K562 (cell line): ENCODE measurements around the gene GBX1. TPM values are rescaled to one million over a fixed set of nuclear protein-coding genes. Genes with fewer than 3 reads are reported as not detected.

Experiments
- ATAC-seq: fragments of 200-7000 bp; cut with Tn5 transposase; 3 replicates; pipeline ENCODE4 v1.9.1; 2020; ENCODE audit warnings: moderate library complexity
- BruUV-seq: library from RNA; stranded (reverse); fragments of 400-500 nt; replicated peaks from 2 replicates; lab custom pipeline; 2021; lab: Mats Ljungman, UMichigan
- CTCF ChIA-PET: fragments of 300-600 bp; formaldehyde crosslinking; extraction: SDS; loops from one replicate; lab custom pipeline; 2021; ENCODE audit warnings: low intra/inter-chr PET ratio; lab: Yijun Ruan, JAX
- POLR2A ChIA-PET: fragments of 300-600, 350-650 bp; sonication (Branson Sonifier 250); formaldehyde crosslinking; extraction: SDS; loops from one replicate; lab custom pipeline; 2021; ENCODE audit warnings: antibody characterized with exemption, inconsistent platforms; lab: Yijun Ruan, JAX
- DNase-seq, 4 experiments: peaks; one replicate each; pipeline versions ENCODE4 v3.0.0 to v3.0.0-alpha.2; 2011 to 2018; ENCODE audit warnings: low spot score in 3 of 4, mixed read lengths in 3 of 4; ENCODE audit errors: extremely low read depth in 1 of 4
- FAIRE-seq: peaks from 2 replicates; lab custom pipeline; 2011; peaks lifted over from hg19 to GRCh38; lab: Jason Lieb, UNC
- H2AFZ ChIP-seq: 2 replicates; pipeline ENCODE4 v1.6.0; 2011; ENCODE audit warnings: low read depth, low read length, control low read depth, inconsistent platforms
- H3K27ac ChIP-seq: fragments of 200-600 bp; 3 replicates; pipeline ENCODE4 v1.8.0; 2011; ENCODE audit warnings: low read depth, mild to moderate bottlenecking, control low read depth, inconsistent platforms, low read length, moderate library complexity, mixed read lengths; ENCODE audit errors: extremely low read depth
- H3K27me3 ChIP-seq, 2 experiments: fragments of 300-600 bp in 1 of 2; 2 replicates in 1 of 2; 3 replicates in 1 of 2; pipeline versions ENCODE4 v1.6.0 to v1.8.0; 2011; ENCODE audit warnings: inconsistent platforms in 2 of 2, low read length in 2 of 2, mild to moderate bottlenecking in 1 of 2, mixed read lengths in 1 of 2, moderate library complexity in 1 of 2; ENCODE audit not compliant: control insufficient read depth in 2 of 2, insufficient read depth in 2 of 2
- H3K36me3 ChIP-seq: fragments of 300-600 bp; 3 replicates; pipeline ENCODE4 v1.8.0; 2011; ENCODE audit warnings: mild to moderate bottlenecking, low read length, inconsistent platforms; ENCODE audit not compliant: control insufficient read depth, insufficient read depth
- H3K4me1 ChIP-seq, 2 experiments: fragments of 200-600 bp in 1 of 2; replicated peaks in 1 of 2; 2 replicates in 1 of 2; 3 replicates in 1 of 2; pipeline versions ENCODE4 v1.5.1 to v1.8.0; 2011; ENCODE audit warnings: inconsistent platforms in 2 of 2, low read length in 2 of 2, mild to moderate bottlenecking in 1 of 2, mixed read lengths in 1 of 2, moderate library complexity in 1 of 2; ENCODE audit not compliant: control insufficient read depth in 2 of 2, insufficient read depth in 2 of 2
- H3K4me2 ChIP-seq: 2 replicates; pipeline ENCODE4 v1.6.1; 2011; ENCODE audit warnings: low read length, control low read depth, inconsistent platforms, mixed read lengths; ENCODE audit not compliant: insufficient read depth
- H3K4me3 ChIP-seq: fragments of 200-600 bp; sonication (generic), shearing (Covaris generic); 2 replicates; pipeline ENCODE4 v1.5.1; 2016; ENCODE audit warnings: control low read depth, inconsistent platforms
- H3K79me2 ChIP-seq: fragments of 200-600 bp; 3 replicates; pipeline ENCODE4 v1.8.0; 2011; ENCODE audit warnings: low read length, inconsistent platforms; ENCODE audit not compliant: control insufficient read depth, insufficient read depth
- H3K9ac ChIP-seq, 2 experiments: 2 replicates each; pipeline versions ENCODE4 v1.6.0 to v1.6.1; 2011; ENCODE audit warnings: low read depth in 2 of 2, low read length in 2 of 2, control low read depth in 1 of 2, inconsistent platforms in 1 of 2, mild to moderate bottlenecking in 1 of 2, mixed read lengths in 1 of 2; ENCODE audit not compliant: insufficient read depth in 1 of 2
- H3K9me1 ChIP-seq: one replicate; pipeline ENCODE4 v1.6.0; 2011; ENCODE audit warnings: inconsistent platforms, mild to moderate bottlenecking, low read length, moderate library complexity; ENCODE audit not compliant: control insufficient read depth, insufficient read depth
- H3K9me3 ChIP-seq: replicated peaks from 2 replicates; pipeline ENCODE4 v1.5.1; 2011; ENCODE audit warnings: low read depth, low read length, inconsistent platforms; ENCODE audit not compliant: control insufficient read depth, insufficient read depth
- H4K20me1 ChIP-seq: replicated peaks from 2 replicates; pipeline ENCODE4 v1.6.1; 2011; ENCODE audit warnings: low read length, inconsistent platforms, mixed read lengths; ENCODE audit not compliant: control insufficient read depth, insufficient read depth
- ARID2 ChIP-seq: fragments of 450-650 bp; IDR thresholded peaks from 2 replicates; pipeline ENCODE4 v1.6.1; 2017; ENCODE audit warnings: antibody characterized with exemption, mild to moderate bottlenecking
- ATF1 ChIP-seq, 2 experiments: fragments of 450-650 bp in 1 of 2; IDR thresholded peaks; 2 replicates each; pipeline ENCODE4 v1.6.1; 2016; ENCODE audit warnings: missing compliant biosample characterization in 1 of 2, missing genetic modification characterization in 1 of 2
- CTBP1 ChIP-seq: fragments of 450-650 bp; IDR thresholded peaks from 2 replicates; pipeline ENCODE4 v1.6.1; 2016; ENCODE audit warnings: borderline replicate concordance
- EGR1 ChIP-seq: fragments of 450-650 bp; conservative IDR thresholded peaks from 2 replicates; pipeline ENCODE4 v1.6.1; 2017; ENCODE audit warnings: mild to moderate bottlenecking
- HDAC1 ChIP-seq, 2 experiments: fragments of 450-650 bp; IDR thresholded peaks; 2 replicates each; pipeline ENCODE4 v1.6.1; 2016 to 2017; ENCODE audit warnings: inconsistent platforms in 1 of 2, mild to moderate bottlenecking in 1 of 2, moderate library complexity in 1 of 2
- SIN3A ChIP-seq, 2 experiments: fragments of 150-350 bp in 1 of 2; IDR thresholded peaks; 2 replicates each; pipeline ENCODE4 v1.6.1; 2011 to 2016; ENCODE audit warnings: borderline replicate concordance in 2 of 2, low read depth in 2 of 2, low read length in 2 of 2, mild to moderate bottlenecking in 2 of 2, moderate library complexity in 2 of 2; ENCODE audit not compliant: control insufficient read depth in 1 of 2
- SMARCA4 ChIP-seq: fragments of 450-650 bp; IDR thresholded peaks from 2 replicates; pipeline ENCODE4 v1.6.1; 2016
- SMARCE1 ChIP-seq: fragments of 450-650 bp; IDR thresholded peaks from 2 replicates; pipeline ENCODE4 v1.7.1; 2016; ENCODE audit warnings: mild to moderate bottlenecking
- ZNF384 ChIP-seq: IDR thresholded peaks from 2 replicates; pipeline ENCODE4 v1.6.1; 2012; ENCODE audit warnings: low read depth, low read length, improper control_type of control experiment
- WGBS: fragments of 100-300 bp; shearing (Covaris generic); methylation state at CpG from one replicate; pipeline ENCODE4 v1.1.6; 2016; ENCODE audit warnings: low coverage, mixed read lengths; ENCODE audit not compliant: insufficient coverage; ENCODE audit errors: missing lambda C conversion rate; 5-methylcytosine and 5-hydroxymethylcytosine counted together
- in situ Hi-C: fragments of 300-500 bp; cut with MboI; formaldehyde crosslinking; loops from 4 replicates; pipeline ENCODE4 v1.15.0; 2018; ENCODE audit warnings: inconsistent platforms, mixed read lengths
- intact Hi-C: fragments of 100-400 bp; cut with micrococcal nuclease; formaldehyde crosslinking; loops from 2 replicates; pipeline ENCODE4 v1.14.2; 2022
- polyA plus RNA-seq, 8 experiments: library from polyadenylated mRNA; depleted of rRNA in 4 of 8; stranded (reverse) in 5 of 8; unstranded in 3 of 8; fragments of >200 nt; fragmentation: Nextera tagmentation in 2 of 8; fragmentation: Illumina TruSeq in 1 of 8; extraction: Ambion mirVana in 2 of 8; extraction: Trizol in 1 of 8; gene quantifications; 2 replicates each; pipeline versions ENCODE4 v1.2.1 to v1.2.3, GENCODE V29; 2011 to 2014; ENCODE audit warnings: inconsistent platforms in 1 of 8, missing spikeins in 1 of 8
- total RNA-seq, 7 experiments: library from RNA; depleted of rRNA in 6 of 7; stranded (reverse); fragments of >200 nt in 6 of 7; fragmentation: Illumina TruSeq in 2 of 7; extraction: Trizol in 2 of 7; gene quantifications; 2 replicates each; pipeline versions ENCODE4 v1.2.1 to v1.2.3, GENCODE V29; 2011 to 2021; ENCODE audit warnings: low replicate concordance in 1 of 7
- TF ChIP-seq, protein P1 (sequence below): IDR thresholded peaks from 2 replicates; pipeline ENCODE4 v1.6.1; 2011; ENCODE audit not compliant: insufficient read length; ENCODE audit errors: extremely low read depth
- TF ChIP-seq, protein P2 (sequence below): fragments of 450-650 bp; IDR thresholded peaks from 2 replicates; pipeline ENCODE4 v1.6.1; 2016; ENCODE audit warnings: missing biosample characterization, missing genetic modification characterization
- TF ChIP-seq, protein P3 (sequence below): fragments of 450-650 bp; IDR thresholded peaks from 2 replicates; pipeline ENCODE4 v1.6.1; 2016; ENCODE audit warnings: borderline replicate concordance

Gene GBX1
- total and polyA plus RNA-seq, 9 of the 15 experiments (the other 6 are each of a cell fraction or from before 2014, with no cell fraction given): not detected

DNA sequence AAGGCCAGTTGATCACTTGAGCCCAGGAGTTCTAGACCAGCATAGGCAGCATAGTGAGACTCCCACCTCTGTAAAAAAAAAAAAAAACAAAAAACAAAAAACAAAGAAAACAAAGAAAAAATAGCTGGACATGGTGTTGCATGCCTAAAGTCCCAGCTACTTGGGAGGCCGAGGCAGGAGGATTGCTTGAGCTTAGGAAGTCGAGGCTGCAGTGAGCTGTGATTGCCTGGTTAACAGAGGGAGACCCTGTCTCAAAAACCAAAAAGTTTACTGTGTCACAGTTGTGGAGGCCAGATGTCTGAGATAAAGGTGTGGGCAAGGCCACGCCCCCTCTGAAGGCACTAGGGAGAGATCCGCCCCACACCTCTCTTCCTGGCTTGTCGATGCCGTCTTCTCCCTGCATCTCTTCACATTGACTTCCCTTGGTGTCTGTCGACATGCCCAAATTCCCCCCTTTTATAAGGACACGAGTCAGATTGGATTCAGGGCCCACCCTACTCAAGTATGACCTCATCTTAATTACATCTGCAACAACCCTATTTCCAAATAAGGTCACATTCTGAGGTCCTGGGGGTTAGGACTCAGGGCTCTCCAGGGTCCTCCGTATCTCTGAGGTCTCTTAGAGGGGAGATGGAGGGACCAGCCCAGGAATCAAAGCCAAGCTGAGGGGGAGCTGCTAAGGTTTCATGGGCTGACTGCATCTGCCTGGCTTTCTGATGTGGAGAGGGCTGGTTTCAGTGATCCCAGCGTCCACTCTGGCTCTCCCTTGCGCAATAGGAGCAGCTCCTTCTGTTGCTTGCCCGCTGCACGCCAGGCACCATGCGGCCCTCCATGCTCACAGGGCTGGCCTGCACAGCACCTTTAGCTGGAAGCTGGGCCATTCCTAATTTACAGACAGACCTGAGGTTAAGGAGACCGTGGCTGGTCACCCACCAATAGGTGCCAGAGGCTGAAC, 58.1 kb downstream of the GBX1 start:
- Histone ChIP-seq H3K9ac (peak overlapping the region in 1 of 2 experiments; percentile 74; a peak in 1 of 4 replicates), H2AFZ (no peak overlapping the region), H3K4me1 (peaks cover 50 to 69% of the 10 kb centered on the region in 2 experiments), H4K20me1 (peaks cover 64% of the 10 kb centered on the region), H3K9me1 (peaks cover 19% of the 10 kb centered on the region), H3K27ac (peak overlapping the region; percentile 38; the same call in 2 of the 3 replicates), H3K4me3 (no peak overlapping the region), H3K4me2 (peak overlapping the region; percentile 1; the same call in 1 of the 2 replicates), H3K36me3 (peaks cover 51% of the 10 kb centered on the region; the same call in 2 of the 3 replicates), H3K9me3 (no peaks in the 10 kb centered on the region), H3K27me3 (no peaks in the 10 kb centered on the region), H3K79me2 (peaks cover 92% of the 10 kb centered on the region)
- FAIRE-seq (peak; percentile 75), ATAC-seq (peak; percentile 76), DNase-seq (peak; percentile 80 to 90 (median 86))
- in situ Hi-C loops (no loop called here), intact Hi-C loops (loop anchor here (2.0 to 5.0 kb wide), 4 partner anchors 19 to 212 kb away; no protein-coding TSS in a partner anchor)
- 37% methylated on average over 15 of the region's 15 CpGs for WGBS
- CTCF ChIA-PET: interaction anchor here (0.5 to 2.8 kb wide), 8 partner anchors 22 to 331 kb away, joined by 3 to 33 read pairs (median 4); partner anchors contain the start of gene ABCB8
- no TSS peak for BruUV-seq
- POLR2A ChIA-PET: interaction anchor here (0.7 to 1.7 kb wide), 9 partner anchors 14 to 127 kb away, joined by 3 to 5 read pairs (median 3); partner anchors contain the start of gene FASTK
- TF ChIP-seq ARID2 (no peak), CTBP1 (peak; percentile 13; the same call in 1 of the 2 replicates), SMARCE1 (peak; percentile 66; the same call in 1 of the 2 replicates), ATF1 (CRISPR knock-in tag; IDR thresholded peaks at IDR 0.05) (no peak), ATF1 (tag; IDR thresholded peaks at IDR 0.05) (peak; percentile 51), EGR1 (peak; percentile 36; the same call in 1 of the 2 replicates), SMARCA4 (peak; percentile 74; the same call in 1 of the 2 replicates), ZNF384 (peak; percentile 44; the same call in 1 of the 2 replicates), SIN3A (IDR thresholded peaks at IDR 0.05; ENCODE audit: borderline replicate concordance in 2 of 2, control insufficient read depth in 1 of 2, low read depth in 2 of 2, low read length in 2 of 2) (0 out of 4 replicates have a peak, but pooled peaks of 1 of the 2 experiments have one; percentile 9), HDAC1 (IDR thresholded peaks at IDR 0.05) (peak in 1 of 2 experiments; percentile 65; a peak in 1 of 4 replicates)
- TF ChIP-seq, protein P1, sequence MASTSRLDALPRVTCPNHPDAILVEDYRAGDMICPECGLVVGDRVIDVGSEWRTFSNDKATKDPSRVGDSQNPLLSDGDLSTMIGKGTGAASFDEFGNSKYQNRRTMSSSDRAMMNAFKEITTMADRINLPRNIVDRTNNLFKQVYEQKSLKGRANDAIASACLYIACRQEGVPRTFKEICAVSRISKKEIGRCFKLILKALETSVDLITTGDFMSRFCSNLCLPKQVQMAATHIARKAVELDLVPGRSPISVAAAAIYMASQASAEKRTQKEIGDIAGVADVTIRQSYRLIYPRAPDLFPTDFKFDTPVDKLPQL: no peak
- TF ChIP-seq, protein P2, sequence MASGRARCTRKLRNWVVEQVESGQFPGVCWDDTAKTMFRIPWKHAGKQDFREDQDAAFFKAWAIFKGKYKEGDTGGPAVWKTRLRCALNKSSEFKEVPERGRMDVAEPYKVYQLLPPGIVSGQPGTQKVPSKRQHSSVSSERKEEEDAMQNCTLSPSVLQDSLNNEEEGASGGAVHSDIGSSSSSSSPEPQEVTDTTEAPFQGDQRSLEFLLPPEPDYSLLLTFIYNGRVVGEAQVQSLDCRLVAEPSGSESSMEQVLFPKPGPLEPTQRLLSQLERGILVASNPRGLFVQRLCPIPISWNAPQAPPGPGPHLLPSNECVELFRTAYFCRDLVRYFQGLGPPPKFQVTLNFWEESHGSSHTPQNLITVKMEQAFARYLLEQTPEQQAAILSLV (tag): peak; percentile 77; the same call in 1 of the 2 replicates
- TF ChIP-seq, protein P3, sequence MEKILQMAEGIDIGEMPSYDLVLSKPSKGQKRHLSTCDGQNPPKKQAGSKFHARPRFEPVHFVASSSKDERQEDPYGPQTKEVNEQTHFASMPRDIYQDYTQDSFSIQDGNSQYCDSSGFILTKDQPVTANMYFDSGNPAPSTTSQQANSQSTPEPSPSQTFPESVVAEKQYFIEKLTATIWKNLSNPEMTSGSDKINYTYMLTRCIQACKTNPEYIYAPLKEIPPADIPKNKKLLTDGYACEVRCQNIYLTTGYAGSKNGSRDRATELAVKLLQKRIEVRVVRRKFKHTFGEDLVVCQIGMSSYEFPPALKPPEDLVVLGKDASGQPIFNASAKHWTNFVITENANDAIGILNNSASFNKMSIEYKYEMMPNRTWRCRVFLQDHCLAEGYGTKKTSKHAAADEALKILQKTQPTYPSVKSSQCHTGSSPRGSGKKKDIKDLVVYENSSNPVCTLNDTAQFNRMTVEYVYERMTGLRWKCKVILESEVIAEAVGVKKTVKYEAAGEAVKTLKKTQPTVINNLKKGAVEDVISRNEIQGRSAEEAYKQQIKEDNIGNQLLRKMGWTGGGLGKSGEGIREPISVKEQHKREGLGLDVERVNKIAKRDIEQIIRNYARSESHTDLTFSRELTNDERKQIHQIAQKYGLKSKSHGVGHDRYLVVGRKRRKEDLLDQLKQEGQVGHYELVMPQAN: 0 out of 2 replicates have a peak, but pooled peaks have one; percentile 60
